Glomerular visceral epithelial cell (primary cell): ENCODE results near the gene PEX16.
A peak's percentile ranks its signal among the peaks of the same experiment; 100 is the strongest.
"Not testable (repeated sequence)": the region's sequence is repeated elsewhere in the genome, so short reads cannot be mapped to it uniquely, and the experiment has no call there.

ENCODE experiments used
- DNase-seq: peaks from one replicate; pipeline ENCODE4 v3.0.0-alpha.2; 2016; ENCODE audit errors: extremely low spot score

Gene PEX16

GRCh38 chr11:45918331-45918941 is 759 bp upstream of the PEX16 start:
- DNase-seq = peak; percentile 70

GRCh38 chr11:45917286-45917622 is 423 bp downstream of the PEX16 start:
- DNase-seq = no peak

GRCh38 chr11:45915446-45915845 is 2.2 kb downstream of the PEX16 start:
- no peak for DNase-seq

- DNase-seq = no peak
Observed at GRCh38 chr11:45913942-45914635, 3.6 kb downstream of the PEX16 start.

- no peak for DNase-seq
Observed at GRCh38 chr11:45913514-45913913, 4.2 kb downstream of the PEX16 start.

- no peak for DNase-seq
Observed at GRCh38 chr11:45910623-45911022, 7.1 kb downstream of the PEX16 start.

GRCh38 chr11:45909594-45910475 is 7.8 kb downstream of the PEX16 start:
- no peak for DNase-seq

GRCh38 chr11:45907911-45908370 is 9.7 kb downstream of the PEX16 start:
- no peak for DNase-seq

GRCh38 chr11:45906965-45907611 is 10.6 kb downstream of the PEX16 start, which contains the start of gene FREY1:
Gene FREY1 (minus strand): TSS chr11:45907271. CDS start chr11:45907245, 26 bp downstream.
- no peak for DNase-seq

- DNase-seq = no peak
Observed at GRCh38 chr11:45906096-45906682, 11.5 kb downstream of the PEX16 start.

- not testable (repeated sequence) for DNase-seq
Observed at GRCh38 chr11:45905576-45905975, 12.1 kb downstream of the PEX16 start.

GRCh38 chr11:45905095-45905494 is 12.6 kb downstream of the PEX16 start:
- no peak for DNase-seq

GRCh38 chr11:45904309-45904915 is 13.3 kb downstream of the PEX16 start:
- DNase-seq = no peak

GRCh38 chr11:45902452-45903380 is 15.0 kb downstream of the PEX16 start:
- DNase-seq = no peak

- no peak for DNase-seq
Observed at GRCh38 chr11:45901626-45902025, 16.1 kb downstream of the PEX16 start.

- DNase-seq = no peak
Observed at GRCh38 chr11:45900916-45901617, 16.6 kb downstream of the PEX16 start.

- not testable (repeated sequence) for DNase-seq
Observed at GRCh38 chr11:45900175-45900800, 17.4 kb downstream of the PEX16 start.

GRCh38 chr11:45899448-45900174 is 18.1 kb downstream of the PEX16 start:
- DNase-seq = peak; percentile 88
